Measurements from ENCODE around the gene FGF18. TPM values are rescaled to one million over a fixed set of nuclear protein-coding genes. Genes with fewer than 3 reads are reported as not detected.

Gene FGF18
- total and polyA plus RNA-seq, 9 of the 15 experiments (the other 6 are each of a cell fraction or from before 2014, with no cell fraction given), result 0.05 to 0.18 (median 0.11) TPM; not detected in 6

GRCh38 chr5:171387970-171388815 is 31.3 kb upstream of the FGF18 start (continued):
- TF ChIP-seq CTCF (IDR thresholded peaks at IDR 0.05 in 2 of 3, conservative IDR thresholded peaks at IDR 0.05 in 1 of 3; ENCODE audit: insufficient read depth in 2 of 3, low read depth in 1 of 3, low read length in 3 of 3) (no peak), ZNF318 (IDR thresholded peaks at IDR 0.05; ENCODE audit: borderline replicate concordance in 1 of 2, low read depth in 1 of 2) (no peak), SFPQ (IDR thresholded peaks at IDR 0.05; ENCODE audit: low read depth, low read length) (no peak), SAFB2 (IDR thresholded peaks at IDR 0.05; ENCODE audit: borderline replicate concordance, low read depth, low read length, severe bottlenecking) (no peak), KLF6 (CRISPR knock-in tag; IDR thresholded peaks at IDR 0.05; ENCODE audit: borderline replicate concordance) (no peak), ZBTB1 (CRISPR knock-in tag; IDR thresholded peaks at IDR 0.05; ENCODE audit: borderline replicate concordance, low read depth) (no peak), CREB3 (tag; conservative IDR thresholded peaks at IDR 0.05; ENCODE audit: low read depth) (no peak), ZNF347 (CRISPR knock-in tag; IDR thresholded peaks at IDR 0.05; ENCODE audit: low read depth) (no peak), ADNP (tag; IDR thresholded peaks at IDR 0.05) (no peak), SREBF2 (CRISPR knock-in tag; IDR thresholded peaks at IDR 0.05) (no peak), SRSF9 (IDR thresholded peaks at IDR 0.05; ENCODE audit: borderline replicate concordance, low read depth, low read length) (no peak), U2AF2 (optimal IDR thresholded peaks at IDR 0.05; ENCODE audit: low read depth, low read length) (no peak)
